Measurements from ENCODE around the gene PWP2. TPM values are rescaled to one million over a fixed set of nuclear protein-coding genes. Genes with fewer than 3 reads are reported as not detected.

The PWP2 gene
- polyA plus RNA-seq, 1 donor, result 9.3 TPM

DNA sequence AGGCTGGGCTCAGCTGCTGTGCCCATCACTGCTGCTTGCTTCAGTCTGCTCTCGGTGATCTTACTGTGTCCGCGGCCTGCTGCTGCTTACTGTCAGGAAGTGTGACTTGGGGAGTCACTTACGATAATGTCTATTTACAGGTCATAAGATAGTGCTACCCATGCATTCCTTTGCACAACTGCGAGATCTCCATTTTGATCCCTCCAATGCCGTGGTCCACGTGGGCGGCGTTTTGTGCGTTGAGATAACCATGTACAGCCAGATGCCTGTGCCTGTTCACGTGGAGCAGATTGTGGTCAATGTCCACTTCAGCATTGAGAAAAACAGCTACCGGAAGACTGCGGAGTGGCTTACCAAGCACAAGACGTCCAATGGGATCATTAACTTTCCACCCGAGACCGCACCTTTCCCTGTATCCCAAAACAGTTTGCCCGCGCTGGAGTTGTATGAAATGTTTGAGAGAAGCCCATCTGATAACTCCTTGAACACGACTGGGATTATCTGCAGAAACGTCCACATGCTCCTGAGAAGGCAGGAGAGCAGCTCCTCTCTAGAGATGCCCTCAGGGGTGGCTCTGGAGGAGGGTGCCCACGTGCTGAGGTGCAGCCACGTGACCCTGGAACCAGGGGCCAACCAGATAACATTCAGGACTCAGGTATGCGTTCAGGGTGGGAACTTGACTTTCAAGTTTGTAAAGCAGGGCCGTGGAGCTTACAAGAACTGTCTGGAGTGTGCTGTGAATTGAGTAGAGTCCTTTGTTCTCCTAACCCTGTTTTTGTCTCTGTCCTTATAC, 24.4 kb upstream of the PWP2 start:
- WGBS (ENCODE audit: insufficient coverage, low lambda C conversion rate), result no CpG with 5 or more reads among the region's 24 CpGs
- DNase-seq, result peak; percentile 64 to 78
- peaks cover 76% of the 10 kb centered on the region for H3K36me3 ChIP-seq (ENCODE audit: control insufficient read depth, insufficient read depth, low read length)

DNA sequence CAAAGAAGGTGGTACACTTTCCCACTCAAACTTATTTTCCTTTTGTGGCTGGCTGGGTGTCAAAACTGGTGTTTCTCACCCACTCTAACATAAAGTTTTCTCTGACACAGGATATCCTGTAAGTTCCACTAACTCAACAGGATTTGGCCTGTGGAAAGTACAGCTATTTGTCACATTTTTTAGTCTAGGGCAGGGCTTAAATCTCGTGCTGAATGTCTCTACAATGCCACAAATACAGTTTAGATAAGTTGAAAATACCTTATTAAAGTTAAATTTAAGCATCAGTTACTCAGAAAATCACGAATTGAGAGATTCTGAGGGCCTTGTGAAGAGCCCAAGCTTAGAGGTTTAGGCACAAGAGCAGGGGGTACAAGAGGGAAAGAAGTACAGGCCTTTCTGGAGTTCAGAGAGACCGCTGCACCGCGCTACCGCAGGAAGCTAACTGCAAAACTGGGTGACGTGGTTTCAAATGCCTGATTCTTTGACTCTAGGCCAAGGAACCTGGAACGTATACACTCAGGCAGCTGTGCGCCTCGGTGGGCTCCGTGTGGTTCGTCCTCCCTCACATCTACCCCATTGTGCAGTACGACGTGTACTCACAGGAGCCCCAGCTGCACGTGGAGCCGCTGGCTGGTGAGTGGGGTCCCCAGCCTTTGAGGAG, 23.4 kb upstream of the PWP2 start:
- H3K4me1 ChIP-seq (ENCODE audit: control insufficient read depth, insufficient read depth, low read length), result peaks cover 24% of the 10 kb centered on the region

More for the DNA sequence above, 24.4 kb upstream of the PWP2 start:
- Histone ChIP-seq H3K4me1 (ENCODE audit: control insufficient read depth, insufficient read depth, low read length) (peaks cover 15% of the 10 kb centered on the region), H3K9me3 (ENCODE audit: control insufficient read depth, low read depth, low read length) (no peaks in the 10 kb centered on the region), H3K27ac (ENCODE audit: low read length) (peak overlapping the region; percentile 50), H3K27me3 (ENCODE audit: control insufficient read depth, insufficient read depth, low read length) (no peaks in the 10 kb centered on the region), H3K4me3 (ENCODE audit: low read length) (no peak overlapping the region)

DNA sequence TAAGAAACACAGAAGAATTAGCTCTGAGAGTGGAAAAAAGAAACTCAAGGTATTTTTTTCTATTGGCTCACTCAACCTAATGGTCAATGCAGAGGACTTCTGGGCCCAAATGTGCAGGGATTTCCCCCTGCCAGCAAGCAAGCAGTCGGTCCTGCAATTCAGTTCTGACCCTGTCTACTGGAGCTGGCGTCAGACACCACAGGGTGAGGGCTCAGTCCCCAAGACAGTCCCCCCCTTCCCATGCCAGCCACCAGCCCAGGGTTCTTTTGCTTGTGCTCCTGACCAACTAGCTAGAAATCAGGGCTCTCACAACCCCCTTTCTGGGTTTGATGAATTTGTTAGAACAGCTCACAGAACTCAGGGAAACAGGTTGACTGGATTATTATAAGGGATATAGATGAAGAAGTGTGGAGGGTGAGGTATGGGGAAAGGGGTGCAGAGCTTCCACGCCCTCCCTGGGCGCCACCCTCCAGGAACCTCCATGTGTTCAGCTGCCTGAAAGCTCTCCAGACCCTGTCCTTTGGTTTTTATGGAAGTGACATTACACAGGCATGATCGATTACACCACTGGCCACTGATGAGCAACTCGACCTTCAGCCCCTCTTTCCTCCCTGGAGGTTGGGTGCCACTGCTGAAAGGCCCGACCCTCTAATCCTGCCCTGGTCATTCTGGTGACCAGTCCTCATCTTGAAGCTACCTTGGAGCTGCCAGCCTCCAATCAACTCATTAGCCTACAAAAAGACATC, 22.5 kb upstream of the PWP2 start:
- Histone ChIP-seq H3K4me3 (ENCODE audit: low read length) (no peak overlapping the region), H3K27ac (ENCODE audit: low read length) (no peak overlapping the region), H3K27me3 (ENCODE audit: control insufficient read depth, insufficient read depth, low read length) (no peaks in the 10 kb centered on the region), H3K4me1 (ENCODE audit: control insufficient read depth, insufficient read depth, low read length) (peaks cover 29% of the 10 kb centered on the region), H3K9me3 (ENCODE audit: control insufficient read depth, low read depth, low read length) (no peaks in the 10 kb centered on the region), H3K36me3 (ENCODE audit: control insufficient read depth, insufficient read depth, low read length) (peaks cover 69% of the 10 kb centered on the region)
- no peak for DNase-seq
- no CpG with 5 or more reads among the region's 7 CpGs for WGBS (ENCODE audit: insufficient coverage, low lambda C conversion rate)

More for the DNA sequence above, 23.4 kb upstream of the PWP2 start:
- Histone ChIP-seq H3K4me3 (ENCODE audit: low read length) (no peak overlapping the region), H3K36me3 (ENCODE audit: control insufficient read depth, insufficient read depth, low read length) (peaks cover 77% of the 10 kb centered on the region), H3K9me3 (ENCODE audit: control insufficient read depth, low read depth, low read length) (no peaks in the 10 kb centered on the region), H3K27ac (ENCODE audit: low read length) (peak overlapping the region; percentile 50), H3K27me3 (ENCODE audit: control insufficient read depth, insufficient read depth, low read length) (no peaks in the 10 kb centered on the region)
- WGBS (ENCODE audit: insufficient coverage, low lambda C conversion rate), result 67% methylated on average over 1 of the region's 16 CpGs
- DNase-seq, result peak in 1 of 2 donors; percentile 26

DNA sequence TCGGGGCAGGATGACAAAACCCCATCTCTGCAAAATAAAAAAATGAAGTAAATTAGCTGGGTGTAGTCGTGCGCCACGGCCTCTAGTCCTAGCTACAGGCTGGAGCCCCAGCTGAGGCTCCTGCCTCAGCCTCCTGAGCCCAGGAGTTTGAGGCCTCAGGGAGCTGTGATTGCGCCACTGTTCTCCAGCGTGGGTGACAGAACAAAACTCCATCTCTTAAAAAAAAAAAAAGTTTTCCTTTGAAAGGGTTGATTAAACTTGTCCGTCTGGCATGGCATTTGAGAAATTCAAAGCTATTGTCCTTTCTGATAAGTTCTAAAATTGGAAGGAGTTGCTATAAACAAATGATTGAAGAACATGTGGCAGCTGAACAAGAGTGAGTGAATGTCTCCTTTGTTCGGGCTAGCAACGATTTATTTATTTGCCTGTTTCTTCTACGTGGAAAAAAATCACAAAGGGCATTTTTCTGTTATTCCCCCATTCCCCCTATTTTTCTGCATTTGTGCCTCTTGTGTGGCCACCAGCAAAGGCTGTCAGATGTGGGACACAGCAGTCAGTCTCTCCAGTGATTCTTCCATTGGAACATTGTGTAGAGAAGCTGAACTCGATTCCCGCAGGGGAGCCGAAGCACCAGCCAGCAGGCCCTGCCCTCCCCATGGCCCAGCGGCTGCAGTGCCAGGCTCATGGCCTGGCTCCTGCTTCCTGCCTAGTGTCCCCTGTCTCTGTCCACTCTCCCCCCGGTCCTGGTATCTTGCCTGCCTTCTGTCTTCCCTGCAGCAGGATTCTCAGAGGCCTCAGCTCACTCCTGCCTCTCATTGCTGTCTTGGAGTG, 21.5 kb upstream of the PWP2 start:
- no peaks in the 10 kb centered on the region for H3K27me3 ChIP-seq (ENCODE audit: control insufficient read depth, insufficient read depth, low read length)
- no CpG with 5 or more reads among the region's 15 CpGs for WGBS (ENCODE audit: insufficient coverage, low lambda C conversion rate)
- H3K4me1 ChIP-seq (ENCODE audit: control insufficient read depth, insufficient read depth, low read length), result peaks cover 39% of the 10 kb centered on the region
- DNase-seq, result no peak
- no peak overlapping the region for H3K4me3 ChIP-seq (ENCODE audit: low read length)
- peaks cover 72% of the 10 kb centered on the region for H3K36me3 ChIP-seq (ENCODE audit: control insufficient read depth, insufficient read depth, low read length)
- H3K9me3 ChIP-seq (ENCODE audit: control insufficient read depth, low read depth, low read length), result no peaks in the 10 kb centered on the region
- no peak overlapping the region for H3K27ac ChIP-seq (ENCODE audit: low read length)

DNA sequence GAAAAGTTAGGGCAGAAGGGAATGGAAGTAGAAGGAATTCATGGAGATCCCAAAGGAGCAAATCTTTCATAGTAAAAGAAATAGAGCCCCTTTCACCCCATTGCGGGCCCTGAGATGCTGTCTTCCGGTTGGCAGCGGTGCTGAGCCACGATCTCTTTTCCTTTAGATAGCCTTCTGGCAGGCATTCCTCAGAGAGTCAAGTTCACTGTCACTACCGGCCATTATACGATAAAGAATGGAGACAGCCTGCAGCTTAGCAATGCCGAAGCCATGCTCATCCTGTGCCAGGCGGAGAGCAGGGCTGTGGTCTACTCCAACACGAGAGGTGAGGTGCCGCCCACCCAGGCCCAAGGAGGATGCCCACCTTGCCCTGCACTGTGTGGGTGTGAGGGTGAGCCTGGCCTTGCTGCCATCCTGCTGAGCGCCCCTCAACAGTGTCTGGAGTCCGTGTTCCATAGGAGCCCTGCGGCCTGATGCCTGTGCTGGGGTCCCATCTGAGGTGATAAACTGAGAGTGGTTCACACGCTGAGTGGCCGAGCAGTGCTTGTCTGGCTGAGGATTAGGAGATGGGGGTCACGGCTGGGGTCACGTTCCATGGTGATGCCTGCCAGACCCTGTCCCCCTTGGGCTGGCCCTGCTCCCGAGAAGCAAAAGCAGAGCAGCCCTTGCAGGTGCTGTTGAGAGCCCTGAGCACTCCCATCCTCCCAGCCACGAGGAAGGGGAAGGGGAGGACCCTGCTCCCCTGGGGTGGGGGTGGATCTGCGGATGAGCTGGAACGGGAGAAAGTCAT, 20.4 kb upstream of the PWP2 start:
- no peak overlapping the region for H3K4me3 ChIP-seq (ENCODE audit: low read length)
- H3K9me3 ChIP-seq (ENCODE audit: control insufficient read depth, low read depth, low read length), result no peaks in the 10 kb centered on the region
- H3K4me1 ChIP-seq (ENCODE audit: control insufficient read depth, insufficient read depth, low read length), result peaks cover 40% of the 10 kb centered on the region
- H3K27me3 ChIP-seq (ENCODE audit: control insufficient read depth, insufficient read depth, low read length), result no peaks in the 10 kb centered on the region
- no peak overlapping the region for H3K27ac ChIP-seq (ENCODE audit: low read length)
- no CpG with 5 or more reads among the region's 21 CpGs for WGBS (ENCODE audit: insufficient coverage, low lambda C conversion rate)
- no peak for DNase-seq
- peaks cover 66% of the 10 kb centered on the region for H3K36me3 ChIP-seq (ENCODE audit: control insufficient read depth, insufficient read depth, low read length)

DNA sequence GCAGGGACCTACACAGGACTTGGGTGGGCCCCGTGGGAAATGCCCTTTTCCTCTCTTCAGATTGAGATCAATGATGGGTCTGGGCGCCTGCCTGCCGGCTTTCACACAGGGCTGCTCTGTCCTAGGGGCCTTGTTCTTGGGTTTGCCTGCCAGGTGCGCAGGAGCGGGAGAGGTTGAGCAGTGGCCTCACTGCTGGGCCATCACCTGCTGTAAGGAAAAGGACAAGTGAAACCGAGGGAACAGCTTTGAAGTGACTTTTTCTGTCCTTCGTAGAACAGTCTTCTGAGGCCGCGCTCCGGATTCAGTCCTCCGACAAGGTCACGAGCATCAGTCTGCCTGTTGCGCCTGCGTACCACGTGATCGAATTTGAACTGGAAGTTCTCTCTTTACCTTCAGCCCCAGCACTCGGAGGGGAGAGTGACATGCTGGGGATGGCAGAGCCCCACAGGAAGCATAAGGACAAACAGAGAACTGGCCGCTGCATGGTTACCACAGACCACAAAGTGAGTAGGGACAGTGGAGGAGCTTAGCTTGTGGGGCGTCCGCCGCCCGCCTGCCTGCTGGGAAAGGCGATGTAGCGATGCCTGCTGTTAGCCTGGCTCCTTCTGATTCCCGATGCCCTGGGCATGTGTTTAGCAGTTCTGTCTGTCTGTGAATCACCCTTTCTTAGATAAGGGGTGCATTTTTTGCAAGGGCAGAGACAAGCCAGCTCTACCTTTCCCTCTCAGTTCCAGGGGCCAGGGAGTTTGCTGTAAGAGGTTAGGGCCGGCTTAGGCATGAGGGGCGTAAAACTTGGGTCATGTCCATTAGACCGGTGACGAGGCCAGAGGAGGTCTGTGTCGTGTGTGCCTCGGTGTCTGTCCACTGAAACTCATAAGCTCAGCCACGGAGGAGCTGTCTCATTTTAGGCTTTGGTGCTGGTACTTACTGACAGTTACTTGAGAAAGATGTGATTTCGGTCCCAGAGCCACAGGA, 19.5 kb upstream of the PWP2 start:
- Histone ChIP-seq H3K4me1 (ENCODE audit: control insufficient read depth, insufficient read depth, low read length) (peaks cover 46% of the 10 kb centered on the region), H3K9me3 (ENCODE audit: control insufficient read depth, low read depth, low read length) (no peaks in the 10 kb centered on the region), H3K27ac (ENCODE audit: low read length) (peak overlapping the region; percentile 94), H3K36me3 (ENCODE audit: control insufficient read depth, insufficient read depth, low read length) (peaks cover 65% of the 10 kb centered on the region), H3K27me3 (ENCODE audit: control insufficient read depth, insufficient read depth, low read length) (no peaks in the 10 kb centered on the region), H3K4me3 (ENCODE audit: low read length) (no peak overlapping the region)
- 90% methylated on average over 2 of the region's 33 CpGs for WGBS (ENCODE audit: insufficient coverage, low lambda C conversion rate)
- DNase-seq, result no peak

DNA sequence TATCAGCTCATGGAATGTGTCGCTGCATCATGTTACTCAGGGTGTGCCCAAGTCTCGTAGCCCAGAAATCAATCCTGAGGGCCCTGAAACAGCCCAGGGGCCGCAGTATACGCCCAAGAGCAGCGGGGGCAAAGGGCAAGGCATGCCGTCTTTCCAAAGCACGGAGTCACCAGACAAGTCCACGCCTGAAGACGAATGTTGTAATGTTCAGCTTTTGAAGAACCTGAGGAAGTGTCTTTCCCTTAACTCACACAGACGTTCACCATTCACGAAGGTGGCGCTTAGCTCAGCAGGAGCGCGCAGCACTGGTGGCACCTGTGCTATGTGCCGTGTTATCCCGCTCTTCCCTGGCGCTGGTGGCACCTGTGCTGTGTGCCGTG, 18.8 kb upstream of the PWP2 start:
- Histone ChIP-seq H3K27me3 (ENCODE audit: control insufficient read depth, insufficient read depth, low read length) (no peaks in the 10 kb centered on the region), H3K4me1 (ENCODE audit: control insufficient read depth, insufficient read depth, low read length) (peaks cover 53% of the 10 kb centered on the region)

DNA sequence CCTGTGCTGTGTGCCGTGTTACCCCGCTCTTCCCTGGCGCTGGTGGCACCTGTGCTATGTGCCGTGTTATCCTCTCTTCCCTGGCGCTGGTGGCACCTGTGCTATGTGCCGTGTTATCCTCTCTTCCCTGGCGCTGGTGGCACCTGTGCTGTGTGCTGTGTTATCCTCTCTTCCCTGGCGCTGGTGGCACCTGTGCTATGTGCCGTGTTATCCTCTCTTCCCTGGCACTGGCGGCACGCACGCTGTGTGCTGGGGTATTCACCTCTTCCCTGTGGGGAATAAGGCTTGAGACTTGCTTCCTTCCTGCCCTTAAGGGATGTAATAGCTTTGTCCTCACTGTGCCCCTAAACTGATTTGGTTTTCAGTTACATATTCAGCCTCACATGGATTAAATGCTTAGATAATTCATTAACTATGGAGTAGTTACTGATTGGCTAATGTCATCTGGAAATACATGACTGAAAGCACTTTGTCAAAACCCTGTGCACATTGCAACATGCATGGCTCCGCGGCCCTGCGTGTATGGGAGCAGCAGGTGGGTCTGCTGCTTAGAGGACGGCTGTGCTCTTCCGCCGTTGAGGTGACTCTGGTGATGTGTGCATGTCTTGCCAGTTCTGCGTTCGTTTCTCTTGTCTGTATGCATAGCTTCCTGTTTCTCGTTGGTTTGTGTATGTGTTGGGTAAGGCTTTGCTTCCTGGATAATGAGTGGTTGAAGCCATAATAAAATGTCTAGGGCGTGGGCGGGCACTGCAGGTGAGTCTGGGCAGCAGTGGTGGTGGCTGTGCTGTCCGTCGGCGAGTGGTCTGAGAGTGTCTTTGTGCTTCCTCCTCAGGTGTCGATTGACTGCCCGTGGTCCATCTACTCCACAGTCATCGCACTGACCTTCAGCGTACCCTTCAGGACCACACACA, 17.9 kb upstream of the PWP2 start:
- H3K4me3 ChIP-seq (ENCODE audit: low read length), result peak overlapping the region; percentile 15
- H3K9me3 ChIP-seq (ENCODE audit: control insufficient read depth, low read depth, low read length), result no peaks in the 10 kb centered on the region
- peaks cover 64% of the 10 kb centered on the region for H3K36me3 ChIP-seq (ENCODE audit: control insufficient read depth, insufficient read depth, low read length)
- WGBS (ENCODE audit: insufficient coverage, low lambda C conversion rate), result 100% methylated on average over 2 of the region's 30 CpGs
- H3K27ac ChIP-seq (ENCODE audit: low read length), result peak overlapping the region; percentile 94
- H3K27me3 ChIP-seq (ENCODE audit: control insufficient read depth, insufficient read depth, low read length), result no peaks in the 10 kb centered on the region
- DNase-seq, result peak; percentile 66 to 92
- peaks cover 54% of the 10 kb centered on the region for H3K4me1 ChIP-seq (ENCODE audit: control insufficient read depth, insufficient read depth, low read length)

More for the DNA sequence above, 18.8 kb upstream of the PWP2 start:
- Histone ChIP-seq H3K4me3 (ENCODE audit: low read length) (no peak overlapping the region), H3K27ac (ENCODE audit: low read length) (peak overlapping the region; percentile 94), H3K9me3 (ENCODE audit: control insufficient read depth, low read depth, low read length) (no peaks in the 10 kb centered on the region), H3K36me3 (ENCODE audit: control insufficient read depth, insufficient read depth, low read length) (peaks cover 66% of the 10 kb centered on the region)
- peak; percentile 92 to 96 for DNase-seq
- no CpG with 5 or more reads among the region's 18 CpGs for WGBS (ENCODE audit: insufficient coverage, low lambda C conversion rate)

All from large intestine (tissue), 3 donors.